Stimulated activated CD8-positive, alpha-beta memory T cell treated with anti-CD3 and anti-CD28 coated beads, Interleukin-15, amount 100 ng/mL, for 24 hours (primary cell): ENCODE measurements around the gene LAMA2.

Experiments
- DNase-seq: peaks from one replicate; pipeline ENCODE4 v3.0.0-alpha.2; 2020; ENCODE audit warnings: low read depth

Gene LAMA2

GRCh38 chr6:128899341-128900050 is 16.6 kb downstream of the LAMA2 start:
- no peak for DNase-seq

DNA sequence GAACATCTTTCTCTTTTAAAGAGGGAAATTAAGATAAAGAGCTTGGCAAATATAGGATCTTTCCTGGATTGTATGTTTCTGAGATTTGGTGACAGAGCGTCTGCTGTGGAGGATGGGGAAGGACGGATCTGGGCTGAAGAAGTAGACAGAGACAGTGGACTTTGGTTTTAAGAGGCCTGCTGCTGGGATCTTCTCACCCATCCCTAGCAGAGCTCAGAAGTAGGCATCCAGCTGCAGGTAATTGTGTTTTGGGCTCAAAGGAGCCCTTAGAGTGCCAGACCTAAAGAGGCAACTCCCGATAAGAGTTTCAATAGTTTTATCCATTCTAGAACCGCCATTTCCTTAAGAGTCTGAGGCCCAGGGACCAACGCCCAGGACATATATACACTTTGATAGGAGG is 20.8 kb downstream of the LAMA2 start:
- DNase-seq: no peak

- no peak for DNase-seq
Measured at GRCh38 chr6:128914051-128914450, 31.1 kb downstream of the LAMA2 start.

- DNase-seq: no peak
Measured at GRCh38 chr6:128918886-128919285, 35.9 kb downstream of the LAMA2 start.

DNA sequence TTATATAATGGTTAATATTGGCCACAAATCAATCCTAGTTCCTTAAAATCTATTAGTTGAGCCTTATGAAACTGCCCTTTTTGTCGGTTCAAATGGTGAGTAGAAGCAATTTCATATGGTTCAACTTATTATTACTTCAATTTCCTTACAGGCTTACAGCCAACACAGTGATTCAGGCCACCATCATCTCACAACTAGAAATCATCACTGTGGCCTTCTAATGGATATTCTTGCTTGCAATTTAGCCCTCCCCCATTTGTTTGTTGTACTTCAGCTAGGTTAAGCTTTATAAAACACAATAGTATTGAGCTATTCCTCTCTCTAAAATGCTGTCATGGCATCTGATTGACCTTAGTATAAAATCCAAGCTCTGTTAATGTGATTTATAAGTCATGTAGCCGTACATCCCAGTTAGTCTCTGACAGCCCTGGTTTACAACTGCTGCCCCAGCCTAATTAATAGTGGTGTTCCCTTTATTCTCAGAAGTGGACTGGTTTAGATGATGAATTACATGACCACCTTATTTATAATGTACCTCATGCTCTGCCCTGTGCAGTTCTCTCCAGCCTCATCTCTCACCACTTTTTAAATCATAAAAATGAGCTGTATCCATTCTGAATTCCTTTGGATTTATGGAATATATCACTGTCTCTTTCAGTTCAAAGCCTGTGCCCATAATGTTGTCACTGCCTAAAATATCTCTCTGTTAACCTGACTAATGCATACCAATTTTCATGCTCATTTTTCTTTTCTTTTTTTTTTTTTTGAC is 36.7 kb downstream of the LAMA2 start:
- no peak for DNase-seq

GRCh38 chr6:128925765-128926164 is 42.8 kb downstream of the LAMA2 start:
- no peak for DNase-seq

GRCh38 chr6:128929869-128930268 is 46.9 kb downstream of the LAMA2 start:
- DNase-seq: no peak

- no peak for DNase-seq
Measured at GRCh38 chr6:128930321-128930720, 47.4 kb downstream of the LAMA2 start.

GRCh38 chr6:128932061-128932460 is 49.1 kb downstream of the LAMA2 start:
- no peak for DNase-seq

DNA sequence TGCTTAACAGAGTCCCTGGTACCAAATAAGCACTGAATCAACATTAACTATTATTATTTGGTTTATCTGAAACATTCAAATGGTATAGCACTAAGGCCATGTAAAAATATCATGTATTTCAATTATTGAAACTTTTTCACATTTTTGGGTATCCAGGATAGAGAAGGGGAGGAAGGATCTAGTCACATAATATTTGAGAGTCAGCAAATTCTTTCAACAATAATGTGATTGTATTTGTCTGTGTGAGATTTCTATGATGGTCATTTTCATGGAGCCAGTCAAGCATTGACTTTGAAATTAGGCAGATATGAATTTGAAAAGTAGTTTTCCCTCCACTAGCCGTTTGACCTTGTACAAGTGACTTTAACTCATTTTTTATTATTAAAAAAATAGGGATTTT is 67.9 kb downstream of the LAMA2 start:
- no peak for DNase-seq

GRCh38 chr6:128952902-128953301 is 70.0 kb downstream of the LAMA2 start:
- DNase-seq: no peak

DNA sequence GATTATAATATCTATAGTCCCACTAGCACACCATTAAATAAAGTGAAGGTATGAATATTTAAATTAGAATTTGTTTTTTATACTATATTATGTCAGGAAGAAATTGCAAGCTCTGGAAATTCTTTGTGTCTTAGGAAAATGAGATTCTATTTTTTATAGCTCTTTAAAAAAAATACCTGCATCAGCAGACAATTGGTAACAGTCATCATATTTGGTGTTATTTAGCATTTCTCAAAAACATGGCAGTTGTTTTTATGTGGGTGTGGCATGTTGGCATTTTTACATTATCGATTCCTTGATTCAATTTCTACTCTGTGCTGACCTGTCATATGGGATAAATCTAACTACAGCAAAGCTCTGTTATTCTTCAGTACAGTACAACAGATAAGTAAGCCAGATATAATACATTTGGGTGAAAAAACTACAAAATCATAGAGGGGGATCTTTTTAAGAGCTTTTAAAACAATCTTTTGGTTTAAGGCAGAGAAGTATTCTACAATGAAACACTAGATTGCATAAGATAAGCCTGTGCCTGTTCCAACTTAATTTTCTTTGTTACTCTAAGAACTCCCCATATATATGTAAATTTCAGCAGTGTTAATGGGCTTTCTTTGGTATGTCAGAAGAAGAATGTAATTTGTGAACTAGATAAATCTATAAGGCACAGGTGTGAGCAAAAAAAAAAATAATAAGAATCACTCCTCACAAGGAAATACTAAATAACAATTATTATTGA is 71.5 kb downstream of the LAMA2 start:
- DNase-seq: no peak

- DNase-seq: no peak
Measured at GRCh38 chr6:128963561-128963960, 80.6 kb downstream of the LAMA2 start.

GRCh38 chr6:128964233-128964755 is 81.4 kb downstream of the LAMA2 start:
- DNase-seq: no peak

DNA sequence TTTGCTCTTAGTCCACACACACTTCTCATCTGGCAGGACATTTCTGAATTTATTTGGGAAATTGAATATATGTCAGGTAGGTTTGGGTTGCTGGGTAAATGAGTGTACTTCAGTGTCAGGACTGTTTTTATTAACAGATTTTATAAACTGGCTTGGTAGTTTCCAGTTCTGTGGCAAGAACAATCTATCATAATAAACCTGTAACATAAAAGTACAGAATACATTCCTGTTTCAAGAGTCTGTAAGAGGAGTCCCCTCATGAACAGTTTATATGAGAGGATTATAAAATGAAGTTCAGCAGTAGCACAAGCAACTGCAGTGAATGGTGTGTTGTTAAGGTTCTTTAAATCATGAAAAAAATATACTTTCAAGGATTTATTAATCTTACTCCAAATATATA is 81.8 kb downstream of the LAMA2 start:
- no peak for DNase-seq

DNA sequence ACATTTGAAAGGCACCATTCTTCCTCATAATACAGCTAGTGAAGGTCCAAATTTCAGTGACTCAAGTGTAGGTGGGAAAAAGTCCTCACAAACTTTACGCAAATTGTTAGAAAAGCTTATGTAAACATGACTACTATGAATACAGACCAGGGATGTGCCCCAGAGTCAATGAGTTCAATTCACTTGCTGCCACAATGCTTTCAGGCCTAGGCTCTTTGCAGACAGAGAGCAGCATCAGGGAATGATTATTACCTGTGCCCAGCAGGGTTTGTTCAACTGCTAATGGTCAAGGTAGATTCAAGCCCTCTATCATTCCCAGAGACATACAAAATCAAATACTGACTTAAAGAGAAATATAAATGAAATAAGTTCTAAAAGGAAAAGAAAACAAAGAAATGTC is 84.0 kb downstream of the LAMA2 start:
- DNase-seq: no peak

DNA sequence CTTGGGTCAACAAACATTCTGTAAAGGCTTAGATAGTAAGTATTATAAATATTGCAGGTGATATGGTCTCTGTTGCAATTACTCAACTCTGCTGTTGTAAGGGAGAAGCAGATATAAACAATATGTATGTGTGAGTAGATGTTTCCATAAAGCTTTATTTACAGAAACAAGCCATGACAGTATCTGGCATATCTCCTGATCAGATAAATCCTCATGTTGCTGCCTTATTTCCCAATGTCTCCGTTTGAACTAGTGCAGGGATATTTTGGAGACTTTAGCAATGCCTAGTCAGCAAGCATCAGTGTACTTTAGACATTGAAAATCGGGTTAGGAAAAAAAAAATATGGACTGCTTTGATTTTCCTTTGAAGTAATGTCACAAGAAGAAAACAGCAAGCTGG is 96.1 kb downstream of the LAMA2 start:
- DNase-seq: no peak

DNA sequence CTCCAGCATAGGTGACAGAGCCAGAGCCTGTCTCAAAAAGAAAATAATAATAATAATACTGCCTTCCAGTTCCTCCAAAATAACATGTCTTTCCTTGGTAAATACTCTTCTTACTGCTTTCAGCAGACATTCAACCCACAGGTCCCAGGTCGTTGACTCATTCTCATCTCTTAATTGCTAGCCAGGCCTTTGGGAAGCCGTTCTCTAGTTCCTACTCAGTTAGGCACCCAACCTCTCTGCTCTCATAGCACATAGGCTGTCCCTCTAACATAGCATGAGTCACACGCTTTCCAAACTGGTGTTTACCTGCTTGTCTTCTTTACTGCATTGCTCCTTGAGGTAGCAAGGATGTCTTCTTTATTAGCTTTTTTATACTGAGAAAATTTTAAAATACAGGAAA is 98.8 kb downstream of the LAMA2 start:
- DNase-seq: no peak

GRCh38 chr6:128990360-128990759 is 107.4 kb downstream of the LAMA2 start:
- no peak for DNase-seq

DNA sequence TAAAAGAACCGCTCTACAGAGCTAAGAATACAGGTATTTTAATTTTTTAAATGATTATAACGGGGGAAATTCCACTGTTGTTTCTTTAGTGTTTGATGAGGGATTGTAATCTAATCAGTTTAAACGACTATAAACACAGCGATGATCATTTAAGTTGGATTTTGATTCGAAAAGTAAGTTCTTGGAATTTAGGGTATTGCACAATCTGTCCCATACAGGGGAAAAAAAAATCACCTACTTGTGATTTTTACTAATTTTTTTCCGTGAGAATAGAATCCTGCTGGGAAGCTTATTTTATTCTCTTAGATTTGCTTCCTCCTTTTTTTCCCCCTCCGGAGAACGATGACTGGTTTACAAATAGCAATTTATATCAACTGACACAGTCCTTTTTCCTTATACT is 108.0 kb downstream of the LAMA2 start:
- DNase-seq: no peak

- no peak for DNase-seq
Measured at GRCh38 chr6:128993166-128993565, 110.2 kb downstream of the LAMA2 start.

DNA sequence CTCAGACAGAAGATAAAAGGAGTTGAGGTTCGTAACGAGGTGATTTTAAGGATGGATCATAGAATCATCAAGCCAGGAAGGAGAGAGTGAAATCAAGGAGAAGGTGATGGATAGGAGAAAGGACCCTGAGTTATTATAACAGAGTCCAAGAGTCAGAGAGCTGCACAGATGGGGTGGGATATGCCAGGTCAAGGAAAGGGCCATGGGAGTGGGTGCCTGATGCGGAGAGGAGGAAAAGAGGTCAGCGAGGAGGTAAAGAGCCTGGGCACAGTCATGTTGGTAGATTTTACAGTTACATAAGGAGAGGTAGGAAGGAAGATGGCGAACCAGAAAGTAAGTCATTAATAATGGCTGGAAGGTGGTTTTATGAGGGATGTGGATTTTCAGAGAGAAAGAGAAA is 114.9 kb downstream of the LAMA2 start:
- DNase-seq: no peak
